ENCODE measurements around the gene GPR146. TPM values are rescaled to one million over a fixed set of nuclear protein-coding genes. Genes with fewer than 3 reads are reported as not detected.

The GPR146 gene
- total and polyA plus RNA-seq, 8 donors: 2.0 to 14.6 (median 7.9) TPM

GRCh38 chr7:996079-996872 is 48.1 kb upstream of the GPR146 start:
- Histone ChIP-seq H3K36me3 (peaks cover 0 to 64% (median 54%) of the 10 kb centered on the region in 4 donors), H3K27me3 (peaks cover 0 to 1% (median 0%) of the 10 kb centered on the region in 3 donors), H3K9me3 (no peaks in the 10 kb centered on the region), H3K4me1 (peaks cover 0 to 11% (median 10%) of the 10 kb centered on the region in 4 donors), H3K27ac (no peak overlapping the region), H3K4me3 (no peak overlapping the region)
- 81 to 90% (median 86%) methylated on average over 9 to 38 of the region's 38 CpGs for WGBS, 5 donors
- no peak for TF ChIP-seq POLR2A (IDR thresholded peaks at IDR 0.05)
- no peak for TF ChIP-seq EP300 (IDR thresholded peaks at IDR 0.05)
- no peak for TF ChIP-seq POLR2AphosphoS5 (IDR thresholded peaks at IDR 0.05)
- no peak for TF ChIP-seq CTCF (IDR thresholded peaks at IDR 0.05)
- no peak for DNase-seq
- intact Hi-C loops (cut with DNase I; ENCODE audit: low total_unique reads): loop anchor here (5.0 to 10.0 kb wide), 2 partner anchors 66 to 159 kb away; no protein-coding TSS in a partner anchor

GRCh38 chr7:997404-998395 is 46.6 kb upstream of the GPR146 start:
- no peak overlapping the region for H3K27ac ChIP-seq
- no peak overlapping the region for H3K4me3 ChIP-seq
- H3K27me3 ChIP-seq: no peaks in the 10 kb centered on the region
- DNase-seq: no peak
- TF ChIP-seq EP300 (IDR thresholded peaks at IDR 0.05) (no peak), CTCF (IDR thresholded peaks at IDR 0.05) (no peak), POLR2A (IDR thresholded peaks at IDR 0.05) (no peak), POLR2AphosphoS5 (IDR thresholded peaks at IDR 0.05) (no peak)
- no peaks in the 10 kb centered on the region for H3K9me3 ChIP-seq
- 74 to 83% (median 82%) methylated on average over 29 to 45 of the region's 45 CpGs for WGBS, 5 donors
- intact Hi-C loops (cut with DNase I; ENCODE audit: low total_unique reads): loop anchor here (5.0 to 10.0 kb wide), 2 partner anchors 65 to 157 kb away; no protein-coding TSS in a partner anchor
- H3K36me3 ChIP-seq: peaks cover 0 to 65% (median 55%) of the 10 kb centered on the region in 4 donors
- peaks cover 0 to 10% (median 10%) of the 10 kb centered on the region in 4 donors for H3K4me1 ChIP-seq

- peaks cover 0 to 71% (median 59%) of the 10 kb centered on the region in 4 donors for H3K36me3 ChIP-seq
- H3K9me3 ChIP-seq: no peaks in the 10 kb centered on the region
- H3K27me3 ChIP-seq: no peaks in the 10 kb centered on the region
- H3K27ac ChIP-seq: no peak overlapping the region
- no peak overlapping the region for H3K4me3 ChIP-seq
- 65 to 82% (median 77%) methylated on average over 26 to 28 of the region's 28 CpGs for WGBS, 5 donors
- H3K4me1 ChIP-seq: no peaks in the 10 kb centered on the region
- no peak for DNase-seq
- intact Hi-C loops (cut with DNase I; ENCODE audit: low total_unique reads): loop anchor here (5.0 to 10.0 kb wide), 2 partner anchors 63 to 155 kb away; no protein-coding TSS in a partner anchor
- TF ChIP-seq CTCF (IDR thresholded peaks at IDR 0.05) (no peak), EP300 (IDR thresholded peaks at IDR 0.05) (no peak), POLR2A (IDR thresholded peaks at IDR 0.05) (no peak), POLR2AphosphoS5 (IDR thresholded peaks at IDR 0.05) (no peak)
These were observed 45.0 kb upstream of the GPR146 start for GRCh38 chr7:999149-999879.

Measured in stomach (tissue), 9 donors.